ENCODE measurements around the gene EMC9.

The EMC9 gene

GRCh38 chr14:24098927-24099813 is 42.2 kb downstream of the EMC9 start:
- TF ChIP-seq CTCF (IDR thresholded peaks at IDR 0.05; ENCODE audit: insufficient read depth, missing control alignments): no peak
- no peak for FAIRE-seq
- DNase-seq (ENCODE audit: insufficient read length, low spot score): no peak

- DNase-seq (ENCODE audit: insufficient read length, low spot score) (no peak), FAIRE-seq (no peak)
- TF ChIP-seq CTCF (IDR thresholded peaks at IDR 0.05; ENCODE audit: insufficient read depth, missing control alignments): no peak
Observed at GRCh38 chr14:24098229-24098926, 43.0 kb downstream of the EMC9 start.

DNA sequence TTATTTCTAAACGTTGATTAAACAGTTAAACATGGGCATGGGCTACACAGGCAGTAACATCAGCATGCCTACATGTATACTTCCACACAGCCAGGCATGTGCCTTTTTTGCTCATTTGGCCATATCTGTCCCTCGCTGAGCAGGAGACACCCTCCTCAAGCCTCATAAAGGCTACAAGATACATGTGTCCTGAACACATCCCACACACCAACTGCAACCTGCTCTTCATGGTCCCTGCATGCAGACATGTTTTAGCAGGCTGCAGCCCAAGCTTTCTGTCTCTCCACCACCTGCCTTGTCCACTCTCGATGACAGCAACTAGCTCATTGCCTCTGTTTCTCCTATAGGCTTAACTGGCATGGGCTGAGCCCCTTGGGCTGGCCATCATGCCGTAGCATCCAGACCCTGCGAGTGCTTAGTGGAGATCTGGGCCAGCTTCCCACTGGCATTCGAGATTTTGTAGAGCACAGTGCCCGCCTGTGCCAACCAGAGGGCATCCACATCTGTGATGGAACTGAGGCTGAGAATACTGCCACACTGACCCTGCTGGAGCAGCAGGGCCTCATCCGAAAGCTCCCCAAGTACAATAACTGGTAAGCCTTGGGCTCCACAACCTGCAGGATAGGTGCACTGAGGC is 44.7 kb downstream of the EMC9 start:
- TF ChIP-seq CTCF (IDR thresholded peaks at IDR 0.05; ENCODE audit: insufficient read depth, missing control alignments): no peak
- FAIRE-seq (no peak), DNase-seq (ENCODE audit: insufficient read length, low spot score) (no peak)

GRCh38 chr14:24095271-24096068 is 45.9 kb downstream of the EMC9 start:
- FAIRE-seq (no peak), DNase-seq (ENCODE audit: insufficient read length, low spot score) (no peak)
- TF ChIP-seq CTCF (IDR thresholded peaks at IDR 0.05; ENCODE audit: insufficient read depth, missing control alignments): no peak

- no peak for TF ChIP-seq CTCF (IDR thresholded peaks at IDR 0.05; ENCODE audit: insufficient read depth, missing control alignments)
- FAIRE-seq (no peak), DNase-seq (ENCODE audit: insufficient read length, low spot score) (no peak)
Observed at GRCh38 chr14:24094841-24095270, 46.5 kb downstream of the EMC9 start.

DNA sequence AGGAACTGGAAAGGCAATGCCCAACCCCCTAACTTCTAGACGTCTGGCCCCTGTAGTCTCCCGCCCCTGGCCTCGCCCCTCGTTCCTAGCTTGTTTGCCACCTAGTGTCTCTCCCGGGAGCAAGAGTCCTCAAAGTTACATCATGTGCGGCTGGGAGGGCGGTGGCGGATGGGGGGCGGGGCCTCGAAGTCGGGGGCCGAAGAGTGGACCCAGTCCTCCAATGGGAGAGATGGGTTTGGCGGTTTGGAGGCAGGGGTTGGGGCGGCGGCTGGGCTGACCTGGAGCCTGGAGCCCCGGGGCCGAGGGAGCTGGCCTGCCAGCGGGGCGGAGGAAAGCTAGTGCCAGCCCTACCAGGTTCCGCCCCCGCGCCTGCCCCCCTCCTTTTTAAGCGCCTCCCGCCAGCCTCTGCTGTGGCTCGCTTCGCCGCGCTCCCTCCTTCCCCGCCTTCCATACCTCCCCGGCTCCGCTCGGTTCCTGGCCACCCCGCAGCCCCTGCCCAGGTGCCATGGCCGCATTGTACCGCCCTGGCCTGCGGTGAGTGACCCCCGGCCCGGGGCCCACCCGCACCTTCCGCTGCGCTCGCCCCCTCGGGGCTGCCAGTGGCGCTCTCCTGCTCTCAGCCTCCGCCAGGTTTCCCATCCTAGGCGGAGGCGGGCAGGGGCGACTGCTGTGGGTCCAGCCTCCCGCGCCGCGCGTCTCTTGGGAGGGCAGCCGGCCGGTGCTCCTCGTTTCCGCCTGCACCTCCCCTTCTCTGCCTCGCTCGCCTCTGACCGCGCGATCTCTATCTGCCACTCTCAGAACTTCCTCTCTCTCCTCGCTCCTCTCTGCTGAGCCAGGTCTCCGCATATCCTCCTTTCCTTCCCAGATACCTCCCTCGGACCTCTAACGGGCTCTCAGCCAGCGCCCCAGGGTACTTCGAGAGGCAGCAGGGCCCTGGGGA is 47.2 kb downstream of the EMC9 start, which contains the start of gene PCK2:
TSS of gene PCK2 (plus strand) at position 411 of the 940 bp plus-strand sequence. CDS start at position 506, 95 bp downstream.
- DNase-seq (ENCODE audit: insufficient read length, low spot score) (peak; percentile 85), FAIRE-seq (no peak)
- no peak for TF ChIP-seq CTCF (IDR thresholded peaks at IDR 0.05; ENCODE audit: insufficient read depth, missing control alignments)

All from D721Med (cell line).